Ascending aorta (tissue), 2 donors: Measurements from ENCODE around the gene RFT1. TPM values are rescaled to one million over a fixed set of nuclear protein-coding genes. Genes with fewer than 3 reads are reported as not detected.
"Not testable (repeated sequence)": the region's sequence is repeated elsewhere in the genome, so short reads cannot be mapped to it uniquely, and the experiment has no call there.

Source experiments
- DNase-seq, 2 donors: peaks; one replicate each; pipeline ENCODE4 v3.0.0-alpha.2; 2019; ENCODE audit warnings: low spot score in 2 of 2
- H3K27ac ChIP-seq, 2 donors: fragments of 200-600 bp; sonication (generic); one replicate each; pipeline ENCODE4 v1.5.1; 2016 to 2017; ENCODE audit warnings: mild to moderate bottlenecking in 1 of 2
- H3K27me3 ChIP-seq: fragments of 200-600 bp; sonication (generic); one replicate; pipeline ENCODE4 v1.5.1; 2017
- H3K36me3 ChIP-seq, 2 donors: fragments of 200-600 bp; sonication (generic); one replicate each; pipeline ENCODE4 v1.5.1; 2016
- H3K4me1 ChIP-seq, 2 donors: fragments of 200-600 bp; sonication (generic); one replicate each; pipeline ENCODE4 v1.5.1; 2016 to 2017; ENCODE audit warnings: mild to moderate bottlenecking in 1 of 2
- H3K4me3 ChIP-seq, 2 donors: fragments of 200-600 bp; sonication (generic); one replicate each; pipeline ENCODE4 v1.5.1; 2016 to 2017; ENCODE audit warnings: mild to moderate bottlenecking in 1 of 2
- H3K9me3 ChIP-seq, 2 donors: fragments of 200-600 bp; sonication (generic); one replicate each; pipeline ENCODE4 v1.5.1; 2016
- CTCF ChIP-seq, 3 experiments: fragments of 200-600 bp in 2 of 3; fragments of 450-650 bp in 1 of 3; sonication (generic) in 2 of 3; IDR thresholded peaks; one replicate each; pipeline ENCODE4 v1.5.1; 2016 to 2019; ENCODE audit warnings: antibody characterized with exemption in 3 of 3, mild to moderate bottlenecking in 1 of 3, moderate library complexity in 1 of 3
- intact Hi-C: fragments of 100-400 bp; cut with DNase I; formaldehyde crosslinking; loops from one replicate; pipeline ENCODE4 v1.15.1; 2023
- total RNA-seq: library from RNA; depleted of rRNA; stranded (reverse); fragments of >200 nt; gene quantifications from one replicate; pipeline ENCODE4 v1.1.0, GENCODE V29; 2016

RFT1 gene
- total RNA-seq, 1 donor from 2014 or later = 12.1 TPM

DNA sequence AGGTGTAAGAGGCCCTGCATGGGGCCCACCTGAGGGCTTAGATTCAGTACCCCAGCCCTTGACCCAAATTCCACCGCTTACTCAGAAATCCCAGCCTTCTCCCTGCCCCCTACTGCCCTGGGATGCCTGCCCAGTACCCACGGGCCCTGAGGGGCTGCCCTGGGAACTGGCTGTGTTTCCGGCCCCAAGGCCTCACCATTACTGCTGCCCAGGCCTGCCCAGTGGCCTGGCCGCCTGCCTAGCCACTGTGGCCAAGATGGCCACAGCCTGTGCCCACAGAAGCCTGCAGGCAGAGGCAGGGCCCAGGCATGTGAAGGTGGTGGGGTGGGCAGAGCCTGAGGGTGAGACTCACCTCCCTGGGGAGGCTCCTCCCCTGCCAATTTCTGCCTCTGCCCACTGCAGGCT is 24.6 kb upstream of the RFT1 start:
- no peak for TF ChIP-seq CTCF (IDR thresholded peaks at IDR 0.05)
- no peak for DNase-seq
- Histone ChIP-seq H3K27me3 (no peaks in the 10 kb centered on the region), H3K9me3 (no peaks in the 10 kb centered on the region), H3K27ac (no peak overlapping the region), H3K36me3 (no peaks in the 10 kb centered on the region), H3K4me3 (no peak overlapping the region), H3K4me1 (peaks cover 9 to 31% of the 10 kb centered on the region in 2 donors)
- intact Hi-C loops = no loop called here

DNA sequence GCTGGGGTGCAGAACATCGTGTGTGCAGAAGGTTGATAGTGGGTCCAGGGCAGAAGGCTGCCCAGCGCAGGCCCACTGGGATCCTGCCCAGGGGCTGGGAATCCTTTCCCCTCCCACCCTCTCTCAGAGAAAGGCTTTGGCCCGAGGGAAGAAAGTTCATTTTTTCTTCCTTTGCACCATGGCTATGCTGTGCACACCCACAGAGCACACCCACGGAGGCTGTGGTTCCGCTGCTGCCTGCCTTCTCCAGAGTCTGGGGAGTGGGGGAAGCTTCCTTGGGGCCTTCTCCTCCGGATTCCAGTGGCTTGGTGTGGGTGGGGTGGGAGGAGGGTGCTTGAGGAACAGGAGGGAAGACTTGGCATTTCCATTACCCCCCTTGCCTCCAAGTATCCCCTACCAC is 23.7 kb upstream of the RFT1 start:
- intact Hi-C loops = no loop called here
- H3K4me3 ChIP-seq = no peak overlapping the region
- no peaks in the 10 kb centered on the region for H3K27me3 ChIP-seq
- no peak overlapping the region for H3K27ac ChIP-seq
- no peak for TF ChIP-seq CTCF (IDR thresholded peaks at IDR 0.05)
- H3K9me3 ChIP-seq = no peaks in the 10 kb centered on the region
- no peaks in the 10 kb centered on the region for H3K36me3 ChIP-seq
- no peak for DNase-seq
- peaks cover 4 to 22% of the 10 kb centered on the region in 2 donors for H3K4me1 ChIP-seq

DNA sequence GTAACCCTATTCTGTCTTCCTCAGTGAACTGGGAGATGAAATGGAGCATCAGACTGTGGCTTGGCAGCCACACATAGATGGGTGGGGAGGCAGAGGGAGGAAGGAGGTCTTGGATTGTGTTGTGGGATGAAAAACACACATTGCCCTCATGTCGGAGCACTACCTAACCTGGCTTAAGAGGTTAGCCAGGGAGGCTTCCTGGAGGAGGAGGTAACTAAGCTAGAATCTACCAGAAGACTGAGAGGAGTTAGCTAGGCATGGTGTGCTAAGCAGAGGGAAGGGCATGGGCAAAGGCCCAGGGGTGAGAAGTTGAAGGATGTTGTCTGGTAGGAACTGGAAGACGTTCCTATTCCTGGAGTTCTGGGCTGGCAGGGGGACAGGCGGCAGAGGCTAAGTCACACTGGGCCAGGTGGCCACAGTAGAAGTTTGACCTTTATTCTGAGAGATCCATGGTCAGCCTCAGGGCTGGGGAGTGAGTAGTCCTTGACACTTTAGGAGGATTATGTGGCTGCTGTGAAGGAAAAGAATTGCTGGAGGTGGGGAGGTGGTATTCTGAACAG is 23.1 kb upstream of the RFT1 start:
- H3K9me3 ChIP-seq = no peaks in the 10 kb centered on the region
- intact Hi-C loops = no loop called here
- TF ChIP-seq CTCF (IDR thresholded peaks at IDR 0.05) = no peak
- no peak overlapping the region for H3K4me3 ChIP-seq
- no peak overlapping the region for H3K27ac ChIP-seq
- DNase-seq = no peak
- H3K4me1 ChIP-seq = peaks cover 4 to 17% of the 10 kb centered on the region in 2 donors
- no peaks in the 10 kb centered on the region for H3K36me3 ChIP-seq
- H3K27me3 ChIP-seq = no peaks in the 10 kb centered on the region

- no peak for TF ChIP-seq CTCF (IDR thresholded peaks at IDR 0.05)
- H3K27ac ChIP-seq = no peak overlapping the region
- H3K4me3 ChIP-seq = no peak overlapping the region
- no peaks in the 10 kb centered on the region for H3K9me3 ChIP-seq
- no peaks in the 10 kb centered on the region for H3K27me3 ChIP-seq
- intact Hi-C loops = no loop called here
- no peak for DNase-seq
- no peaks in the 10 kb centered on the region for H3K36me3 ChIP-seq
- peaks cover 4 to 17% of the 10 kb centered on the region in 2 donors for H3K4me1 ChIP-seq
Measured at GRCh38 chr3:53151870-53152660, 21.8 kb upstream of the RFT1 start.

DNA sequence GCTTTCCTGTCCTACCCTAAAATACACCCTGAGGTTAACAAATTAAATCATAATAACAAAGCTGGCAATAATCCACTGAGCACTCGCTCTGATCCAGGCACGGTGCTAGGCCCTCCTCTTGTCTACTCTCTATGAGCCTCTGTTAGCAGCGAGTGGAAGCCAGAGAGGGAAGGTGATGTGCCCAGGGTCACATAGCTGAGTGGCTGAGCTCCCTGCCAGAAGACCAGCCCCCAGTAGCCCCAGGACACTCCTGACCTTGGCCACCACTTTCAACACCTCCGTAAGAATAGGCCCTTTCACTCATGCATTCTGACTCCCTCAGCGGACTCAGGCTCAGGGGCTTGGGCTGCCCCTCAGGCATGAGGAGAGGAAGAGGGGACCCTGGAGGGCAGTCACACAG is 21.2 kb upstream of the RFT1 start:
- H3K36me3 ChIP-seq = no peaks in the 10 kb centered on the region
- peaks cover 4 to 17% of the 10 kb centered on the region in 2 donors for H3K4me1 ChIP-seq
- no peak overlapping the region for H3K4me3 ChIP-seq
- no peaks in the 10 kb centered on the region for H3K9me3 ChIP-seq
- intact Hi-C loops = no loop called here
- no peaks in the 10 kb centered on the region for H3K27me3 ChIP-seq
- TF ChIP-seq CTCF (IDR thresholded peaks at IDR 0.05) = no peak
- no peak for DNase-seq
- no peak overlapping the region for H3K27ac ChIP-seq

GRCh38 chr3:53151086-53151438 is 20.8 kb upstream of the RFT1 start:
- intact Hi-C loops, H3K27me3 ChIP-seq, DNase-seq, H3K27ac ChIP-seq, H3K9me3 ChIP-seq, H3K36me3 ChIP-seq, H3K4me3 ChIP-seq: not testable (repeated sequence)
- H3K4me1 ChIP-seq = peaks cover 4 to 17% of the 10 kb centered on the region in 2 donors
